Measurements from ENCODE around the gene EML6.
"Not testable (repeated sequence)": the region's sequence is repeated elsewhere in the genome, so short reads cannot be mapped to it uniquely, and the experiment has no call there.

The EML6 gene

GRCh38 chr2:54975175-54975574, 251.7 kb downstream of the EML6 start:
- DNase-seq = no peak

- no peak for DNase-seq
Observed at GRCh38 chr2:54975598-54976492, 252.4 kb downstream of the EML6 start.

- no peak for DNase-seq
Observed at GRCh38 chr2:54977149-54977548, 253.7 kb downstream of the EML6 start.

GRCh38 chr2:54979321-54980044, 256.0 kb downstream of the EML6 start:
- DNase-seq = no peak

GRCh38 chr2:54981385-54981784, 257.9 kb downstream of the EML6 start:
- DNase-seq = no peak

- no peak for DNase-seq
Observed at GRCh38 chr2:54983345-54984220, 260.1 kb downstream of the EML6 start.

GRCh38 chr2:54984476-54984875, 261.0 kb downstream of the EML6 start:
- DNase-seq = no peak

- DNase-seq = no peak
Observed at GRCh38 chr2:54986264-54986663, 262.8 kb downstream of the EML6 start.

- DNase-seq = no peak
Observed at GRCh38 chr2:54988612-54989011, 265.1 kb downstream of the EML6 start.

- not testable (repeated sequence) for DNase-seq
Observed at GRCh38 chr2:54990694-54991093, 267.2 kb downstream of the EML6 start.

- no peak for DNase-seq
Observed at GRCh38 chr2:54995553-54995952, 272.1 kb downstream of the EML6 start.

- no peak for DNase-seq
Observed at GRCh38 chr2:54997826-54998225, 274.4 kb downstream of the EML6 start.

- no peak for DNase-seq
Observed at GRCh38 chr2:54999182-54999581, 275.7 kb downstream of the EML6 start.

- no peak for DNase-seq
Observed at GRCh38 chr2:55000341-55000740, 276.9 kb downstream of the EML6 start.

GRCh38 chr2:55001716-55002115, 278.3 kb downstream of the EML6 start:
- DNase-seq = no peak

- no peak for DNase-seq
Observed at GRCh38 chr2:55003706-55004639, 280.5 kb downstream of the EML6 start.

- no peak for DNase-seq
Observed at GRCh38 chr2:55006306-55006705, 282.8 kb downstream of the EML6 start.

GRCh38 chr2:55009277-55010060, 286.0 kb downstream of the EML6 start:
- DNase-seq = no peak

GRCh38 chr2:55010149-55010591, 286.7 kb downstream of the EML6 start:
- DNase-seq = peak; percentile 21

- DNase-seq = no peak
Observed at GRCh38 chr2:55010915-55011314, 287.5 kb downstream of the EML6 start.
